K562 (cell line): ENCODE results near the gene DOK7. TPM values are rescaled to one million over a fixed set of nuclear protein-coding genes. Genes with fewer than 3 reads are reported as not detected.

ENCODE experiments used
- ATAC-seq: fragments of 200-7000 bp; cut with Tn5 transposase; 3 replicates; pipeline ENCODE4 v1.9.1; 2020; ENCODE audit warnings: moderate library complexity
- BruUV-seq: library from RNA; stranded (reverse); fragments of 400-500 nt; replicated peaks from 2 replicates; lab custom pipeline; 2021; lab: Mats Ljungman, UMichigan
- CTCF ChIA-PET: fragments of 300-600 bp; formaldehyde crosslinking; extraction: SDS; loops from one replicate; lab custom pipeline; 2021; ENCODE audit warnings: low intra/inter-chr PET ratio; lab: Yijun Ruan, JAX
- POLR2A ChIA-PET: fragments of 300-600, 350-650 bp; sonication (Branson Sonifier 250); formaldehyde crosslinking; extraction: SDS; loops from one replicate; lab custom pipeline; 2021; ENCODE audit warnings: antibody characterized with exemption, inconsistent platforms; lab: Yijun Ruan, JAX
- DNase-seq, 4 experiments: peaks; one replicate each; pipeline versions ENCODE4 v3.0.0 to v3.0.0-alpha.2; 2011 to 2018; ENCODE audit warnings: low spot score in 3 of 4, mixed read lengths in 3 of 4; ENCODE audit errors: extremely low read depth in 1 of 4
- FAIRE-seq: peaks from 2 replicates; lab custom pipeline; 2011; peaks lifted over from hg19 to GRCh38; lab: Jason Lieb, UNC
- H2AFZ ChIP-seq: 2 replicates; pipeline ENCODE4 v1.6.0; 2011; ENCODE audit warnings: low read depth, low read length, control low read depth, inconsistent platforms
- H3K27ac ChIP-seq: fragments of 200-600 bp; 3 replicates; pipeline ENCODE4 v1.8.0; 2011; ENCODE audit warnings: low read depth, mild to moderate bottlenecking, control low read depth, inconsistent platforms, low read length, moderate library complexity, mixed read lengths; ENCODE audit errors: extremely low read depth
- H3K27me3 ChIP-seq, 2 experiments: fragments of 300-600 bp in 1 of 2; 2 replicates in 1 of 2; 3 replicates in 1 of 2; pipeline versions ENCODE4 v1.6.0 to v1.8.0; 2011; ENCODE audit warnings: inconsistent platforms in 2 of 2, low read length in 2 of 2, mild to moderate bottlenecking in 1 of 2, mixed read lengths in 1 of 2, moderate library complexity in 1 of 2; ENCODE audit not compliant: control insufficient read depth in 2 of 2, insufficient read depth in 2 of 2
- H3K36me3 ChIP-seq: fragments of 300-600 bp; 3 replicates; pipeline ENCODE4 v1.8.0; 2011; ENCODE audit warnings: mild to moderate bottlenecking, low read length, inconsistent platforms; ENCODE audit not compliant: control insufficient read depth, insufficient read depth
- H3K4me1 ChIP-seq, 2 experiments: fragments of 200-600 bp in 1 of 2; replicated peaks in 1 of 2; 2 replicates in 1 of 2; 3 replicates in 1 of 2; pipeline versions ENCODE4 v1.5.1 to v1.8.0; 2011; ENCODE audit warnings: inconsistent platforms in 2 of 2, low read length in 2 of 2, mild to moderate bottlenecking in 1 of 2, mixed read lengths in 1 of 2, moderate library complexity in 1 of 2; ENCODE audit not compliant: control insufficient read depth in 2 of 2, insufficient read depth in 2 of 2
- H3K4me2 ChIP-seq: 2 replicates; pipeline ENCODE4 v1.6.1; 2011; ENCODE audit warnings: low read length, control low read depth, inconsistent platforms, mixed read lengths; ENCODE audit not compliant: insufficient read depth
- H3K4me3 ChIP-seq: fragments of 200-600 bp; sonication (generic), shearing (Covaris generic); 2 replicates; pipeline ENCODE4 v1.5.1; 2016; ENCODE audit warnings: control low read depth, inconsistent platforms
- H3K79me2 ChIP-seq: fragments of 200-600 bp; 3 replicates; pipeline ENCODE4 v1.8.0; 2011; ENCODE audit warnings: low read length, inconsistent platforms; ENCODE audit not compliant: control insufficient read depth, insufficient read depth
- H3K9ac ChIP-seq, 2 experiments: 2 replicates each; pipeline versions ENCODE4 v1.6.0 to v1.6.1; 2011; ENCODE audit warnings: low read depth in 2 of 2, low read length in 2 of 2, control low read depth in 1 of 2, inconsistent platforms in 1 of 2, mild to moderate bottlenecking in 1 of 2, mixed read lengths in 1 of 2; ENCODE audit not compliant: insufficient read depth in 1 of 2
- H3K9me1 ChIP-seq: one replicate; pipeline ENCODE4 v1.6.0; 2011; ENCODE audit warnings: inconsistent platforms, mild to moderate bottlenecking, low read length, moderate library complexity; ENCODE audit not compliant: control insufficient read depth, insufficient read depth
- H3K9me3 ChIP-seq: replicated peaks from 2 replicates; pipeline ENCODE4 v1.5.1; 2011; ENCODE audit warnings: low read depth, low read length, inconsistent platforms; ENCODE audit not compliant: control insufficient read depth, insufficient read depth
- H4K20me1 ChIP-seq: replicated peaks from 2 replicates; pipeline ENCODE4 v1.6.1; 2011; ENCODE audit warnings: low read length, inconsistent platforms, mixed read lengths; ENCODE audit not compliant: control insufficient read depth, insufficient read depth
- FOSL1 ChIP-seq: fragments of 200-800 bp; sonication (Bioruptor generic); conservative IDR thresholded peaks from 2 replicates; pipeline ENCODE4 v1.6.1; 2016; ENCODE audit warnings: missing genetic modification characterization, missing compliant biosample characterization
- FOXK2 ChIP-seq, 2 experiments: fragments of 450-650 bp; IDR thresholded peaks in 1 of 2; conservative IDR thresholded peaks in 1 of 2; 2 replicates each; pipeline ENCODE4 v1.6.1; 2016; ENCODE audit warnings: low read depth in 2 of 2, mild to moderate bottlenecking in 1 of 2
- RAD21 ChIP-seq, 2 experiments: fragments of 250-450 bp in 1 of 2; fragments of 450-650 bp in 1 of 2; sonication (Bioruptor Pico) in 1 of 2; formaldehyde crosslinking in 1 of 2; IDR thresholded peaks in 1 of 2; conservative IDR thresholded peaks in 1 of 2; 2 replicates each; pipeline versions ENCODE4 v1.4.0 to v1.8.0; 2020 to 2022; ENCODE audit warnings: mild to moderate bottlenecking in 2 of 2, moderate library complexity in 1 of 2
- SRSF9 ChIP-seq: fragments of 200-400 bp; formaldehyde crosslinking; IDR thresholded peaks from 2 replicates; pipeline ENCODE4 v1.6.1; 2017; ENCODE audit warnings: low read depth, low read length, borderline replicate concordance
- ZBTB17 ChIP-seq: fragments of 450-650 bp; formaldehyde crosslinking; IDR thresholded peaks from 2 replicates; pipeline ENCODE4 v1.4.0; 2020; ENCODE audit warnings: mild to moderate bottlenecking
- ZFP30 ChIP-seq: fragments of 250-450 bp; sonication (Bioruptor Pico); IDR thresholded peaks from 2 replicates; pipeline ENCODE4 v1.8.0; 2022; ENCODE audit warnings: moderate library complexity, mild to moderate bottlenecking, inconsistent platforms, borderline replicate concordance
- ZNF316 ChIP-seq: fragments of 450-650 bp; IDR thresholded peaks from 2 replicates; pipeline ENCODE4 v1.6.1; 2016
- ZNF347 ChIP-seq: fragments of 450-650 bp; formaldehyde crosslinking; IDR thresholded peaks from 2 replicates; pipeline ENCODE4 v1.4.0; 2020; ENCODE audit warnings: low read depth, mild to moderate bottlenecking, moderate library complexity
- WGBS: fragments of 100-300 bp; shearing (Covaris generic); methylation state at CpG from one replicate; pipeline ENCODE4 v1.1.6; 2016; ENCODE audit warnings: low coverage, mixed read lengths; ENCODE audit not compliant: insufficient coverage; ENCODE audit errors: missing lambda C conversion rate; 5-methylcytosine and 5-hydroxymethylcytosine counted together
- in situ Hi-C: fragments of 300-500 bp; cut with MboI; formaldehyde crosslinking; loops from 4 replicates; pipeline ENCODE4 v1.15.0; 2018; ENCODE audit warnings: inconsistent platforms, mixed read lengths
- intact Hi-C: fragments of 100-400 bp; cut with micrococcal nuclease; formaldehyde crosslinking; loops from 2 replicates; pipeline ENCODE4 v1.14.2; 2022
- polyA plus RNA-seq, 8 experiments: library from polyadenylated mRNA; depleted of rRNA in 4 of 8; stranded (reverse) in 5 of 8; unstranded in 3 of 8; fragments of >200 nt; fragmentation: Nextera tagmentation in 2 of 8; fragmentation: Illumina TruSeq in 1 of 8; extraction: Ambion mirVana in 2 of 8; extraction: Trizol in 1 of 8; gene quantifications; 2 replicates each; pipeline versions ENCODE4 v1.2.1 to v1.2.3, GENCODE V29; 2011 to 2014; ENCODE audit warnings: inconsistent platforms in 1 of 8, missing spikeins in 1 of 8
- total RNA-seq, 7 experiments: library from RNA; depleted of rRNA in 6 of 7; stranded (reverse); fragments of >200 nt in 6 of 7; fragmentation: Illumina TruSeq in 2 of 7; extraction: Trizol in 2 of 7; gene quantifications; 2 replicates each; pipeline versions ENCODE4 v1.2.1 to v1.2.3, GENCODE V29; 2011 to 2021; ENCODE audit warnings: low replicate concordance in 1 of 7
- TF ChIP-seq, protein P1 (sequence below): fragments of 250-450 bp; sonication (Bioruptor Pico); IDR thresholded peaks from 2 replicates; pipeline ENCODE4 v1.4.0; 2020

The DOK7 gene
- total and polyA plus RNA-seq, 9 of the 15 experiments (the other 6 are each of a cell fraction or from before 2014, with no cell fraction given), result not detected

DNA sequence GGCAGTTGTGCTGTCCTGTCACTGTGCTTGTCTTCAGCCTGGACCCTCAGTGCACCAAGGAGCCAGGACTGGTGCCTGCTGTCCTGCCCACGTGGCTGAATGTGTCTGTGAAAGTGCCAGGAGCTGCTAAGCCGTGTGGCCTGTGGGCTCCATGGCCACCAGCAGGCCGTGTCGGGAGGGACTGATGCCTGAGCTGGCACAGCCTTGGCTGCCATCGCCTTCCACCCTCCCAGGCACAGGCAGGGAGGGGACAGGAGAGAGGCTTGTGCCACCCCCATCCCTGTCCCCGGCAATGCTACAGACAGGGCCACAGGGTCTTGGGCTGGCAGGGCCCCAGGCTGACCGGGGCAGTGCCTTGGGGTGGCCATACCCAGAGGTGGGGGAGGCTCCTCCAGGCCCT lies 24.8 kb downstream of the DOK7 start:
- in situ Hi-C loops (no loop called here), intact Hi-C loops (no loop called here)
- no peaks in the 10 kb centered on the region for H3K9me3 ChIP-seq
- CTCF ChIA-PET, result no interaction called here
- H3K4me1 ChIP-seq, result peaks cover 0 to 53% of the 10 kb centered on the region in 2 experiments; a peak in 2 of 5 replicates
- no peak for DNase-seq
- peaks cover 24% of the 10 kb centered on the region for H4K20me1 ChIP-seq
- H3K27me3 ChIP-seq, result peaks cover 20 to 80% of the 10 kb centered on the region in 2 experiments; a peak in 4 of 5 replicates
- no peak overlapping the region for H3K4me2 ChIP-seq
- H3K9me1 ChIP-seq, result no peaks in the 10 kb centered on the region
- H3K4me3 ChIP-seq, result no peak overlapping the region
- no peak for FAIRE-seq
- ATAC-seq, result no peak
- BruUV-seq, result no TSS peak
- POLR2A ChIA-PET, result interaction anchor here (0.7 kb wide), 1 partner anchor 702 kb away, joined by 3 read pairs; no protein-coding TSS in a partner anchor
- H3K9ac ChIP-seq, result no peak overlapping the region
- no peaks in the 10 kb centered on the region for H3K79me2 ChIP-seq
- H3K36me3 ChIP-seq, result no peaks in the 10 kb centered on the region
- no peak overlapping the region for H3K27ac ChIP-seq
- 7% methylated on average over 7 of the region's 7 CpGs for WGBS
- no peak for TF ChIP-seq FOSL1 (tag)
- no peak for TF ChIP-seq RAD21 (CRISPR knock-in tag; conservative IDR thresholded peaks at IDR 0.05 in 1 of 2, IDR thresholded peaks at IDR 0.05 in 1 of 2)
- no peak for TF ChIP-seq ZNF347
- TF ChIP-seq ZBTB17 (CRISPR knock-in tag), result no peak
- no peak for TF ChIP-seq ZNF316
- no peak for TF ChIP-seq SRSF9
- TF ChIP-seq FOXK2 (conservative IDR thresholded peaks at IDR 0.05 in 1 of 2, IDR thresholded peaks at IDR 0.05 in 1 of 2; ENCODE audit: low read depth in 2 of 2), result no peak
- TF ChIP-seq, protein P1, sequence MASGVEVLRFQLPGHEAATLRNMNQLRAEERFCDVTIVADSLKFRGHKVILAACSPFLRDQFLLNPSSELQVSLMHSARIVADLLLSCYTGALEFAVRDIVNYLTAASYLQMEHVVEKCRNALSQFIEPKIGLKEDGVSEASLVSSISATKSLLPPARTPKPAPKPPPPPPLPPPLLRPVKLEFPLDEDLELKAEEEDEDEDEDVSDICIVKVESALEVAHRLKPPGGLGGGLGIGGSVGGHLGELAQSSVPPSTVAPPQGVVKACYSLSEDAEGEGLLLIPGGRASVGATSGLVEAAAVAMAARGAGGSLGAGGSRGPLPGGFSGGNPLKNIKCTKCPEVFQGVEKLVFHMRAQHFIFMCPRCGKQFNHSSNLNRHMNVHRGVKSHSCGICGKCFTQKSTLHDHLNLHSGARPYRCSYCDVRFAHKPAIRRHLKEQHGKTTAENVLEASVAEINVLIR (CRISPR knock-in tag), result no peak
- no peak for TF ChIP-seq ZFP30
- H2AFZ ChIP-seq, result no peak overlapping the region
